Stimulated activated CD8-positive, alpha-beta memory T cell treated with anti-CD3 and anti-CD28 coated beads, Interleukin-2, amount 100 ng/mL, for 1 hour (primary cell): ENCODE results near the gene PSME3.
"Not testable (repeated sequence)": the region's sequence is repeated elsewhere in the genome, so short reads cannot be mapped to it uniquely, and the experiment has no call there.

ENCODE experiments used
- DNase-seq, 2 donors: peaks; one replicate each; pipeline ENCODE4 v3.0.0-alpha.2; 2020; ENCODE audit warnings: low read depth in 2 of 2

PSME3 gene

DNA sequence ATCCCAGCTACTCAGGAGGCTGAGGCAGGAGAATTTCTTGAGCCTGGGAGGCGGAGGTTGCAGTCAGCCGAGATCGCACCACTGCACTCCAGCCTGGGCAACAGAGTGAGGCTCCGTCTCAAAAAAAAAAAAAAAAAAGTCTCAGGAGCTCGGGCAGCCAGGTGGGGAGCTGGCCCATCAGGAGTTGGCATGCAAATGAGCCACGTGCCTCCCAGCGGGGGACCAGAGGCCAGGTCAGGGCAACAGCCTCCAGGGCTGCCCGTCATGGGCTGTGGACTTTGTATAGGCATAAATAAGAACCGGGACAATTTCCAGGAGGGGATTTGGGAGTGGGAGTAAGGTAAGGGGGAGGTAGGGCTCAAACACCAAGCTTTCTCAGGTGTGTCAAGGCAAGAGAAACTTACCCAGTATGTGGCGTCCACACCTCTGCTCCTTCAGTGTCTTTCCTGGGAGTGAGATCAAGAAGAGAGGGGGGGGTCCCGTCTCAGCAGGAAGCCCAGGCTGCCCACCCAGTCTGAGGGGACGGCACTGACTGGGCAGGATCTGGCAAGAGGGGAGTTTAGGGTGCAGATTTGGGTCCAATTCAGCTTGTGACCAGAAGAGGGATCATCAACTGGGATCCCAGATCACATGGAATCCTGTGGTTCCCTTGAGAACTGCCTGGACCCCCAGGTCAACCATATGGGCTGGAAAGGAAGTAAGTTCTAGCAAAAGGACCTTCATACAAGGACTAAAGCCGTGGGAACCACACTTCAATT is 45.1 kb downstream of the PSME3 start:
- DNase-seq = no peak

DNA sequence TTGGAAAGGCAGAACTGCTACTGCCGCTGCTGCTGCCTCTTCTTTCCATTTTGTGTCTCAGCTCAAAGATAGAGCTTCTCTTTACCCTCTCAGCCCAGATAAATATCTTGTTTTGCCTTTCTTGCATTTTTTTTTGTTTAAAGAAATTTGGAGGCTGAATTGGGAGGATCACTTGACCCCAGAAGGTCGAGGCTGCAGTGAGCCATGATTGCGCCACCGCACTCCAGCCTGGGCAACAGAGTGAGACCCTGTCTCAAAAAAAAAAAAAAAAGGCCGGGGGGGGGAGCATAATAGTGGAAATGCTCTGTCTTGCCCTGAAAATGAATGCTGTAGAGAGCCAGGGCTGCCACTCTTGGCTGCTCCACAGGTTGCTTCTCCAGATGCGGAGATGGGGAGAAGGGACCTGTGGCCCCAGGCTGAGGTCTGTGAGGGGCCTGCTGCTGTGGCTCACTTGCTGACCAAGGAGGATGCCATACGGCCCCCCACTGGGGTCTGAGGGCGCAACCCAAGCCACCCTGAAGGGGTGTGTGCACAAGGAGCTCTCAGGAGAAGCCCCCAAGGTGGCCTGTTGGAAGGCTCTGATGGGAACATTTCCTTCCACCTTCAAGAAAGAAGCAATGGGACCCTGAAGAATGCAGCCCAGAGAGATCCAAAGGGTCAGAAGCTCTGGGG is 45.9 kb downstream of the PSME3 start:
- no peak for DNase-seq

DNA sequence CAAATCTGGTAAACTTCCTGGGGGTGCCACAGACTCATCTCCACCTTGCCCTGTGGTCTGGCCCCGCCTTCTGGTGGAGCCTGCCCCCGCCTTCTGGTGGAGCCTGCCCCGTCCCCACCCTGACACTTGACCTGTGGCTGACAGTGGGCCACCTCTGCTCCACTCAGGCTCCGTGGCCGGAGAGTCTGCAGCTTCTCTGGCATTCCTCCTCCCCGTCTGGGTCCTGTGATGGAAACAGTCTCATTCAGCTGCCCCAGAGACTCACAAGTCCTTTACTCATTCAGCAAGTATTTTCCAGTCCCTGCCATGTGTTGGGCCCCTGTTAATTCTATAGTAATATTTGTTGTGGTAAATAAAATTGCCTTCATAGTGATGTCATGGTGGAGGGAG is 46.4 kb downstream of the PSME3 start:
- DNase-seq = no peak

DNA sequence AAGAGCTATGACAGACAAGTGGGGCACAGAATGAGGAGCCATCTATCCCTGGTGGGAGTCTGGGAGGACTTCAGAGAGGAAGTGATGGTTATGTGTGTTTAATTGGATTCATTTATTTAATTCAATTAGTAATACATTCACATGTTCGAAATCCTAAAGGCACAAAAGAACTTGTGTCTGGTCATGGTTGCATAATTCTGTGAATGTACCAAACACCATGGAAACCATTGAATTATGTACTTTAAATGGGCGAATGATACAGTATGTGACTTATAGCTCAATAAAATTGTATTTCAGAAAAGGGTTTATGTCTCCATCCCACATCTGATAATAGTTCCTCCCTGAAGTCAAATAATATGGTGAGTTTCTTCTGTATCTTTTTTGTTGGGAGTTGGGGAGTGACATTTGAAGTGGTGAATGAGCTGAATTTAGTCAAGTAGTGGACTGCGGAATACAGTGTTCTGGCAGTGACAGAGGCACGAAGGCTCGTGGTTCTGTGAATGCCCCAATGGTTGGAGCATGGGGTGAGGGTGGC is 47.6 kb downstream of the PSME3 start:
- no peak for DNase-seq

DNA sequence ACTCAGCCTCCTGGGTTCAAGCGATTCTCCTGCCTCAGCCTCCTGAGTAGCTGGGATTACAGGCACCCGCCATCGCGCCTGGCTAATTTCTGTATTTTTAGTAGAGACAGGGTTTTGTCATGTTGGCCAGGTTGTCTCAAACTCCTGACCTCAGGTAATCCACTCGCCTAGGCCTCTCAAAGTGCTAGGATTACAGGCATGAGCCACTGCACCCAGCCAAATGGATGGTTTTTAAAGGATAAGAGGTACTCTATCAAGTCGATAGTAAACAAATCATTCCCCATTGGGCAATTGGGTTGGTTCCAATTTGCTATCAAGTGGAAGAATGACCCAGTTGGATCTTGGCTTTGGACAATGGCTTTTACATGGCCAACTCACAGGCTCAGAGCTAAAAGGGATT is 48.5 kb downstream of the PSME3 start:
- DNase-seq = not testable (repeated sequence)

DNA sequence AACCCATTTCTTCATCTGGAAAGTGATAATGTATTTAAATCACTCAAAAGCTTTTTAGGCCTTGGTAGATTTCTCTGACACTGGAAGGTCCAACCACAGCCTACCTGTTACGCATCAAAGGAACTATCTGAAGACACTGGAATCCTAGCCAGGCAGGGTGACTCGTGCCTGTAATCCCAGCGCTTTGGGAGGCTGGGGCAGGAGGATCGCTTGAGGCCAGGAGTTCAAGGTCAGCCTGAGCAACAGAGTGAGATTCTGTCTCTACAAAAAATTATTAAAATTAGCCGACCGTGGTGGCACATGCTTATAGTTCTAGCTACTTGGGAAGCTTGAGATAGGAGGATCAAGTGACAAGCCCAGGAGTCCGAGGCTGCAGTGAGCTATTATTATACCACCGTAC is 49.0 kb downstream of the PSME3 start:
- no peak for DNase-seq

DNA sequence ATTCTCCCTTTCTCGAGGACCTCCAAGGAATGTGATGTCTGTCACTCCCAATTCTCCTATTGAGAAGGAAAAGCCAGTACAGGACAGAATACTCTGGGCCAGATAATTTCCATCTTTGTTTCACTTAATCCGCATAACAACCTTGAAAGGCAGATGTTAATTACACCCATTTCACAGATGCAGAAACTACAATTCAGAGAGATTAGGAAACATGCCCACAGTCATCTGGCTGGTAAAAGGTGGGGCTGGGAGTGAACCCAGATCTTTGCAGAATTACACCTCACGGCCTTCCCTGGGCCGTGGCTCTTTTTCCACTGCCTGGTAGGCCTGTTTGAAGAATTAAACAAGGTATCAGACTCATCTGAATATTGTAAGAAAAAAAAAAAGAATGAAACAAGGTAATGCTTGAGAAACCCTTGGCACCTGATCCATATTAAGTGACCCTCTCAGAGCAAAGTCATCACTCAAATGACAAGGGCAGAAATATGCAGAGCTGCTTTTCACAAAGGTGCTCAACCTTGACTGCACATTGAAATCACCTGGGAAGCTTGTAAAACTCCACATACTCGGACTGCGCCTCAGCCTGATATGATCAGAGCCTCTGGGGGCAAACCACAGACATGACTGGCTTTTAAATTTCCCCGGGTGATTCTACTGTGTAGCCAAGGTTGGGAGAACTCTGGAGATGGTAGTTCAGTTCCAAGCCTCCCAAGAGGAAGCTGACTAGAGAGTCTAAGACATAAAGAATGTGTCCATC is 50.8 kb downstream of the PSME3 start:
- DNase-seq = no peak

DNA sequence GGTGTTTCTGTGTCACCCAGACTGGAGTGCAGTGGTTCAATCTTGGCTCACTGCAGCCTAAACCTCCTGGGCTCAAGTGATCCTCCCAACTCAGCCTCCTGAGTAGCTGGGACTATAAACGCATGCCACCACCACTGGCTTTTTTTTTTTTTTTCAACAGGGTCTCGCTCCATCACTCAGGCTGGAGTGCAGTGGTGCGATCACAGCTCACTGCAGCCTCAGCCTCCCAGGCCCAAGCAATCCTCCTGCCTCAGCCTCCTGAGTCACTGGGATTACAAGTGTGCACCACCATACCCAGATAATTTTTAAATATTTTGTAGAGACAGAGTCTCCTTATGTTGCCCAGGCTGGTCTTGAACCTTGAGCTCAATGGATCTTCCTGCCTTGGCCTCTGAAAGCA is 52.6 kb downstream of the PSME3 start:
- DNase-seq = not testable (repeated sequence)

DNA sequence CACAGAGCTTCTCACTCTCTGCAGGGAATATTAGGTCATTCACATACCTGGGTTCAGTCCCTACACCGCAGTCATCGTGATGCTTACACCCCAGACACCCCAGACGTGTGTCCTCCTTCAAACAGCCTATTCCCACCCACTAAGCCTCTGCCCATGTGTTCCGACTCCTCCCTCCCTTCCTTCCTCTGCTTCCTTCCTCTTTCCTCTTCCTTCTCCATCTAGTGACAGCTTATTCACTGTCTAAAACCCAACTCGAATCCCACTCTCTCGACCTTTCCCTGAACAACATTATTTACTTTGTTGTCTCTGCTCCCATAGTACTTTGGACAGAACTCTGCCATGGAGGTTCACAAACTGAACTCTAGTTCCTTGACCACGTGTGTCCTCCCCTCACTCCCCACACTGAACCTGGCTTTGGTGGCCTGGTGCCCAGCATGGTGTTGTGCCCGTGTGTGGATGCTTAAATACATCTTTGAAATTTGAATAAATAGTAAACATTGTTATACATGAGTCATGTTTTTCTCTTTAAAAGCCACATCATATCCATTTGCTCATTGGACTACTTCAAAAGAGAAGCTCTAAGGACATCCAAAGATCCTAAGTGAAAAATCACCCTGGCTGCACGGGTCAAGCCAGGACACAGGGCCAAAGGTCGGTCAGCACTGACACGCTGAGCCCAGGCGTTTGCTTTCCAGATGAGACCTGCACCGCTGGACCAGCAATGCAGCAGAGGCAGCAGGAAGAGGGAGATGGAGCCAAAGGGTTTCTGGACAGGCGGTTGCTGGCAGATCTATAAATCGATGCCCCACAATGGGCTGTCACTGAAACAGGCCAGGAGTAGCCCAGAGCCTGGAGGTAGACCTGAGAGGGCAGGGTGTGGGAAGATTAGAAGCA is 53.3 kb downstream of the PSME3 start:
- DNase-seq = no peak

DNA sequence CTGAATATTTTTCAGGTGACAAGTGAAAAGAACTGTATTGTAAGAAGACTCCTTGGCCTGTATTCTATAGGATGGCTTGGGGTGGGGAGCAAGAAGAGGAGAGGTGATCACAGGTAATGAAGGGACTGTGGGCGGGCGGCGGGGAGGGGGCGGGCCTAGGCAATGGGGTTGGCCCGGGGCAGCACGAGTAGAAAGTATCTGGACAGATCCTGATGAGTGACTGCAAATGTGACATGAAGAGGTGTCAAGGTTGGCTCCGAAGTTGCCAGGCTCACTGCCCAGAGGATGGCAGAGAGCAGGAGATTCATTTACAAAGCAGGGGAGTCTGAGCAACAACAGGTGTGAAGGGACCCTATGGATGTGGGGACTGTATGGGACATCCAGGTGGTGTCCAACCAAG is 56.6 kb downstream of the PSME3 start:
- no peak for DNase-seq

DNA sequence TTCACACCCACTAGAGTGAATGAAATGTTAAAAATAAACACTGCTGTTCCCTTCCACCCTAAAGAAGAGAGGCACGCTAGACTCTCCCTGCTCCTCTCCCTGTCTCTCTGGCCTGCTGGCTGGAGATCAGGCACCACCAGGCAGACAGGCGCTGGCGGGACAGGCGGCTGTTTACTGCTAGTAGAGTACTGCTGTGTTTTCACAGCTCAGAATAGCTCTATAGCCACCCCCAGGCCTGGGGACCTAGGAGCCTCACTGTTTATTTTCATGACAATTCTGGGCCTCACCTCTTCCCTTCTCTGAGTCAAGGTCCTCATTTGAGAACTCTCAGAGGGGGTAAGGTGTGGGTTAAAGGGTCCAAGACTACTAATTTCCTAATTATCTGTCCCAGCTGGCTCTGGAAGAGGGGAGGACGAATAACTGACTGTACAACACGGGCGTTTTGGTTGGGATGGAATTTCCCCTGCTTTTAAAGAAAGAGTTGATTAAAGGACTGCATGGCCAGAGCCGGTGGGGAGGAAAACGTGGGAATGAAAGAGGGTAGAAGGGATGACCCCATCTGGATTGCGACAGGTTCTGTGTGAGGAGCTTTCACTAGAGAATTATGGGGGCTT is 58.4 kb downstream of the PSME3 start:
- no peak for DNase-seq

DNA sequence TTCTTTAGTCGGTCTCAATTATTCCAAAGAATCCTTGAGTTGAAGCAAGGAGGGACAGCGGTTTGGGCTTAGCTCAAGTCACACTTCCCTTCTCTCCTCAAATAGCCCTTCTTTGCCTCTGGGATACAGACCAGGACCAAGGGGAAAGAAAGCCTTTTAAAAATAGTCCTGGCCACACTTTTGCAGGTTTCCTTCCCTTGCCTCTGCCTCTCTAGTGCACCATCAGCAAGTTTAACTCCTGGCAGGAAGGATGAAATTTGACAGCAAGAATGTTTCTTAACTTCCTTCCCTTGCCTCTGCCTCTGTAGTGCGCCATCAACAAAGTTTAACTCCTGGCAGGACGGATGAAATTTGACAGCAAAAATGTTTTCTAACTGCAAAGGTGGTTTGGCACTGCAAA is 60.2 kb downstream of the PSME3 start:
- DNase-seq = no peak
